ENCODE data around the gene BLM.
"Not testable (repeated sequence)": the region's sequence is repeated elsewhere in the genome, so short reads cannot be mapped to it uniquely, and the experiment has no call there.

Gene BLM

GRCh38 chr15:90740545-90740944 lies 23.4 kb downstream of the BLM start:
- not testable (repeated sequence) for DNase-seq

- DNase-seq, result no peak
These were observed 24.9 kb downstream of the BLM start for GRCh38 chr15:90742087-90742486.

- no peak for DNase-seq
These were observed 26.3 kb downstream of the BLM start for GRCh38 chr15:90743407-90743806.

DNA sequence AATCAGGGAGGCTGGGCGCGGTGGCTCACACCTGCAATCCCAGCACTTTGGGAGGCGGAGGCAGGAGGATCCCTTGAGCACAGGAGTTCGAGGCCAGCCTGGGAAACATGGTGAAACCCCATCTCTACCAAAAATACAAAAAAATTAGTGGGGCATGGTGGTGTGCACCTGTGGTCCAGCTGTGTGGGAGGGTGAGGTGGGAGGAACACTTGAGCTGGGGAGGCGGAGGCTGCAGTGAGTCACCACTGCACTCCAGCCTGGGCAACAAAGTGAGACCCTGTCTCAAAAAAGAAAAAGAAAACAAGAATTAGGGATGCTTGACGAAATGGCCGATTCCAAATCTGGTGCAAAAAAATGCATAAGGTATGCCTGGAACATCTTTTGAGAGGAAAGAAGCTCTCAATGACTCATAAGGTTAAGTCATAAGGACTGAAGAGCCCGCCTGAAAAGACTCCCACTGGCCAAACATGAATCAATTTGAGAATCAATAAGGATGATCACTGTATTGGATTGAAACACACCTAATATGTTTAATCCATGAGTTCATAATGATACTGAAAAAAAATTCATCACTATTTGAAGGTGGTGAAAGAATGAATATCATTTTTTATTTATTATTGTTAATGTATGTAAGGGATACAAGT lies 27.7 kb downstream of the BLM start:
- DNase-seq, result no peak

GRCh38 chr15:90749754-90750153 lies 32.6 kb downstream of the BLM start:
- no peak for DNase-seq

- no peak for DNase-seq
These were observed 33.0 kb downstream of the BLM start for GRCh38 chr15:90750186-90750585.

- no peak for DNase-seq
These were observed 34.2 kb downstream of the BLM start for GRCh38 chr15:90751300-90751825.

- DNase-seq, result no peak
These were observed 39.8 kb downstream of the BLM start for GRCh38 chr15:90756916-90757315.

DNA sequence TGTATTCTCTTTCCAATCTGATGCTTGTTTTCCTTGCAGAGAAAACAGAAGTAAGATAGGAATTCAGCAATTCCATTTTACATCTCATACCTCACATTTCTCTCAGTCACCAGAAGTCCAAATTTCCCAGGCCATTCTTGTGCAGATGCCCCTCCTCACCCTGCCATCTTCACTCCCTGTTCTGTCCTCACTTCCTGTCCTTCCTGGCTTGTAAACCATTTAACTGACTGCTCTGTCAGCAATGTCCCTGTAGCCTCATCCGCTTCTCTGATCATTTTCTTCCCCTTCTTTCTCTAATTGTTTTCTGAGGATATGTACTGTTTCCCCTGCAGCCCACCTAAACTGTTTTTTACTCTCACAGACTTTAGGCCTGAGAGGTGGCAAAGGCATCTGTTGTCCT lies 40.3 kb downstream of the BLM start:
- DNase-seq, result no peak

DNA sequence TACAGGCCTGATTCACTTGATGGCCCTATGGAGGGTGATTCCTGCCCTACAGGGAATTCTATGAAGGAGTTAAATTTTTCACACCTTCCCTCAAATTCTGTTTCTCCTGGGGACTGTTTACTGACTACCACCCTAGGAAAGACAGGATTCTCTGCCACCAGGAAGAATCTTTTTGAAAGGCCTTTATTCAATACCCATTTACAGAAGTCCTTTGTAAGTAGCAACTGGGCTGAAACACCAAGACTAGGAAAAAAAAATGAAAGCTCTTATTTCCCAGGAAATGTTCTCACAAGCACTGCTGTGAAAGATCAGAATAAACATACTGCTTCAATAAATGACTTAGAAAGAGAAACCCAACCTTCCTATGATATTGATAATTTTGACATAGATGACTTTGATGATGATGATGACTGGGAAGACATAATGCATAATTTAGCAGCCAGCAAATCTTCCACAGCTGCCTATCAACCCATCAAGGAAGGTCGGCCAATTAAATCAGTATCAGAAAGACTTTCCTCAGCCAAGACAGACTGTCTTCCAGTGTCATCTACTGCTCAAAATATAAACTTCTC lies 43.6 kb downstream of the BLM start:
- no peak for DNase-seq

DNA sequence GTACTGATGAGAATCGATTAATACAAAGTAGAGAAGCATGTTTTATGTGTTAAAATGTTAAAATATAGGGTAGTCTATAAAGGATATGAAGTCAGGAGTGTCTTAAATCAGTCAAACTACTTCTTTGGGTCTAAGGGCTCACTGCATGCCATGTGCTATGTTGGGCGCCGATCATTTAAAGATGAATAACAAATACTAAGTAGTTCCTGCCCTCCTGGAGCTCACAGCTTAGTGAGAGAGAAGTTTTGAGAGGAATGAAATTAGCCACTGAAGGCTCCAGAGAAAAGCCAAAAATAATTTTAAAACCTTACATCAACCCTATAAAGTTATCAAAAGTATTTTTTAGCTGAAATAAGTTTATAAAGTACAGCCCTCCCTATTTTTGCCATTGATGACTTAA lies 44.5 kb downstream of the BLM start:
- DNase-seq, result no peak

GRCh38 chr15:90762109-90762508 lies 45.0 kb downstream of the BLM start:
- DNase-seq, result no peak

DNA sequence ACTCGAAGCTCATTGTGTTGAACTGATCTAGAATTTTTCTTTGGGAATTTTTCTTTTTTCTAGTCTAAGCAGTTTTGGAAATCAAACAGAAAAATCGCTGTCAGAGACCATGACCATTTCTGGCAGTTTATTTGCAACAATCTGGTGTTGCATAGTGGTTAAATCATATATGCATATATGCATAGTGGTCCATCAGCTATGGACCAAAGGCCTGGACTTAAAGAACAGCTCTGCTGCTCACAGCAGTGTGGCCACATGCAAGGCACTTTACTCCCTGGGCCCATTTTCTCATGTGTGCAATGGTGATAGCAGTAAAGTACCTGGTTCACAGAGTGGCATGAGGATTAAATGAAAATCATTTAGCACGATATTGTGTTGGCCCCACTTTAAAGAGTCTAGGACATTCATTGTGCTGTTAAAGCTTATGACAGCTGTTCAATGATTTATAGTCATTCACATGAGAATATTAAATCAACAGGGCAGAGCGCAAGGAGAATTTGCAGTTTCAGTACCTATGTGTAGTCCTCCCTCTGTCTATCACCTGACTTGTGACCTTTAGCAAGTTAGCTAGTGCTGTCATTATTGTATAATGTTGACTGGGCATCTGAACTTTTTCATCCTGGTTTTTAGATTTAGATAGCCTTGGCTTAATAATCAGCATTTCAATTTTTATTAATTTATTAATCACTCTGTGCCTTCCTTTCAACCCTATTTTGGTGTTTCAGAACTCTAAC lies 46.4 kb downstream of the BLM start:
- DNase-seq, result no peak

GRCh38 chr15:90765531-90765930 lies 48.4 kb downstream of the BLM start:
- no peak for DNase-seq

DNA sequence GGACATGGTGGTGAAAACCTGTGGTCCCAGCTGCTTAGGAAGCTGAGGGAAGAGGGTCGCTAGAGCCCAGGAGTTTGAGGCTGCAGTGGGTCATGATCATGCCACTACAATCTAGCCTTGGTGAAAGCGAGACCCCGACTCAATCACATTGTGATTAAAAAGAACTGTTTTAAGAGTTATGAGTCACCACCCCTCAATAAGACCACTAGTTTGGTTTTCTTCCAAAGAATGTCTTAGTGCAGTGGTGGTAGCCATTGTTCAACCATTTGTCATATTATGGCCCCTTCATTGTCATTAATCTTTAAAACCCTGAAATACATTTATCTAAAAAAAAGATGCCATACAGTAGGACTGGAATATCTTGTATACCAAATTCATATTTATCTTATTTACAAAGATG lies 48.8 kb downstream of the BLM start:
- DNase-seq, result no peak

- no peak for DNase-seq
These were observed 52.2 kb downstream of the BLM start for GRCh38 chr15:90769375-90769774.

GRCh38 chr15:90773485-90773884 lies 56.3 kb downstream of the BLM start:
- DNase-seq, result no peak

DNA sequence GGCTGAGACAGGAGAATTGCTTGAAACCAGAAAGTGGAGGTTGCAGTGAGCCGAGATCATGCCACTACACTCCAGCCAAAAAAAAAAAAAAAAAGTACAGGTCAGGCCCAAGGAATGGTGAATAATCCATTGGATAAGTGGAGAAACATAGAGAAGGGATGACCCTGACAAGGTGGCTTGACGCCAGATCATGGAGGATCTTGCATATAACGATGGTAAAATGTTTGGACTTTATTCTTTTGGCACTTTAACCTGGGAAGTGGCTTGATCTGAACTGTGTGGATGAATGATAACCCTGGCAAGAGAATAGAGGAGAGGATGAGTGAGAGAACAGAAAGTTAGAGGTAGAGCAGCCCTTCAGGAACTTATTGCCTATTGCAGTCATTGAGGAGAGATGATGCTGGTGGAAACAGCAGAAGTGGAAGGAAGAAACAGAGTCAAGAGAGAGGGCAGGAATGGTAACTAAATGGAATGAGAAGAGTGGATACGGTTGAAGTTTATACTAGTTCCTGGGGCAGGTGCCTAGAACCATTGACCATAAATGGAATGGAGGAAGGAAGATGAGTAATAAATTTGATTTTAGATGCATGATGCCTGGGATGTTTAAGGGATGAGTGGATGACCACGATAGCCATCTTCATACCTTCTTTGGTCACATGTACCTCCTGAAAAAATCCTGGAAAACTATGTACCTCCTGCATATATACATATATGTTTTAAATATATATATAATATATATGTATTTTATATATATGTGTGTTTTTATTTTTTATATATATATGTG lies 57.8 kb downstream of the BLM start:
- DNase-seq, result no peak

DNA sequence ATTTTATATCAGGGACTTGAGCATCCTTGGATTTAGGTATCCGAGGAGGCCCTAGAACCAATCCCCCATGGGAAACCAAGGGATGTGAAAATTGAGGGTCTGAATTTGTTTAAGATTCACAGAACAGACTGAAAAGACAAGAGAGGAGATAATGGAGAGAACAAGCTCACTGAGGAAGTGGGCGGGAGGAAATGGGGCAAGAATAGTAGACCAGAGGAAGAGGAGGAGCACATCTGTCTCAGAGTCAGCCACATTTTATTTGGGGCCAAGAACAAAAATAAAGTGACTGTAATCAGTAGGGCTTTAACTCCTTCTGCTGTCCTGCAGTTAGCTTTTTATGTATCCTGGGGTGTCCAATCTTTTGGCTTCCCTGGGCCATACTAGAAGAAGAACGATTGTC lies 63.8 kb downstream of the BLM start:
- no peak for DNase-seq

- DNase-seq, result no peak
These were observed 65.3 kb downstream of the BLM start for GRCh38 chr15:90782442-90782841.

GRCh38 chr15:90787881-90788280 lies 70.7 kb downstream of the BLM start:
- DNase-seq, result no peak

- no peak for DNase-seq
These were observed 72.3 kb downstream of the BLM start for GRCh38 chr15:90789462-90789861.

- DNase-seq, result no peak
These were observed 72.9 kb downstream of the BLM start for GRCh38 chr15:90790057-90790456.
